ENCODE data around the gene CFAP97D1.

The CFAP97D1 gene

DNA sequence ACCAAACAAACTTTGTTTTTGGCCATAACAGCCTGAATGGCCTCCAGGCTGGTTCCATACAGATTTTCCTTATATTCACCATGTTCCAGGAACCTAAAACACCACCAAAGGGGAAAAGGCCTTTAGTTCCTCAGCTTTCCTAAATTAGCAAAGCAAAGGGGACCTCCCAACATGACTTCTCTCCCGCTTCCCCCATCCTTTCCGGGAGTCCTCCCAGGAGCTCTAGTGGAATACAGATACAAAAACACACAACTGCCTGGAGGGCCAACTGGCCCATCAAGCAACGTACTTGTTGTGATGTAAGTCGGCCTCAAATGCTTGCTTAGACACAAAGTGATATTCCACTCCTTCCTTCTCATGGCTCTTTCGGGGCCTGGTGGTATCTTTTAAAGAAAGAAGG, 30.6 kb downstream of the CFAP97D1 start:
- Histone ChIP-seq H3K9me3 (replicated peaks in 1 of 2; ENCODE audit: control insufficient read depth in 2 of 2, insufficient read depth in 1 of 2, low read depth in 1 of 2, low read length in 2 of 2) (no peaks in the 10 kb centered on the region), H3K18ac (ENCODE audit: low read length) (no peak overlapping the region), H3K4me2 (ENCODE audit: insufficient read depth, low read length, poor library complexity, severe bottlenecking) (no peak overlapping the region), H3K4me3 (ENCODE audit: low read length in 2 of 2) (no peak overlapping the region), H4K8ac (ENCODE audit: low read depth, low read length) (no peak overlapping the region), H2AFZ (ENCODE audit: low read length) (no peak overlapping the region), H2BK15ac (ENCODE audit: low read length) (no peak overlapping the region), H3K9ac (ENCODE audit: low read depth, low read length, poor library complexity) (no peak overlapping the region), H3K36me3 (replicated peaks in 1 of 2; ENCODE audit: control insufficient read depth in 2 of 2, insufficient read depth in 2 of 2, low read length in 2 of 2) (peaks cover 0 to 10% of the 10 kb centered on the region in 2 donors), H3K23ac (ENCODE audit: low read depth, low read length, poor library complexity) (no peak overlapping the region), H3K4me1 (ENCODE audit: control insufficient read depth in 2 of 2, insufficient read depth in 1 of 2, low read depth in 1 of 2, low read length in 2 of 2) (no peaks in the 10 kb centered on the region), H3K27ac (replicated peaks; ENCODE audit: low read length) (no peak overlapping the region), H2BK12ac (ENCODE audit: low read length) (no peak overlapping the region), H3K4ac (ENCODE audit: low read length) (no peak overlapping the region), H2BK120ac (ENCODE audit: low read depth, low read length) (no peak overlapping the region), H3K27me3 (ENCODE audit: control insufficient read depth in 3 of 3, insufficient read depth in 3 of 3, low read depth in 1 of 3, low read length in 3 of 3) (no peaks in the 10 kb centered on the region), H3K79me1 (ENCODE audit: low read depth, low read length) (no peaks in the 10 kb centered on the region), H4K91ac (ENCODE audit: low read depth, low read length, poor library complexity) (no peak overlapping the region), H2BK5ac (ENCODE audit: low read length) (no peak overlapping the region), H3K14ac (ENCODE audit: low read length) (peak overlapping the region; percentile 47), H2AK5ac (ENCODE audit: low read depth, low read length) (no peak overlapping the region)
- no CpG with 5 or more reads among the region's 5 CpGs for WGBS, 2 donors (ENCODE audit: extremely low coverage in 2 of 2, insufficient read length in 2 of 2, insufficient replicate concordance in 1 of 2)
- DNase-seq (ENCODE audit: low spot score): no peak

DNA sequence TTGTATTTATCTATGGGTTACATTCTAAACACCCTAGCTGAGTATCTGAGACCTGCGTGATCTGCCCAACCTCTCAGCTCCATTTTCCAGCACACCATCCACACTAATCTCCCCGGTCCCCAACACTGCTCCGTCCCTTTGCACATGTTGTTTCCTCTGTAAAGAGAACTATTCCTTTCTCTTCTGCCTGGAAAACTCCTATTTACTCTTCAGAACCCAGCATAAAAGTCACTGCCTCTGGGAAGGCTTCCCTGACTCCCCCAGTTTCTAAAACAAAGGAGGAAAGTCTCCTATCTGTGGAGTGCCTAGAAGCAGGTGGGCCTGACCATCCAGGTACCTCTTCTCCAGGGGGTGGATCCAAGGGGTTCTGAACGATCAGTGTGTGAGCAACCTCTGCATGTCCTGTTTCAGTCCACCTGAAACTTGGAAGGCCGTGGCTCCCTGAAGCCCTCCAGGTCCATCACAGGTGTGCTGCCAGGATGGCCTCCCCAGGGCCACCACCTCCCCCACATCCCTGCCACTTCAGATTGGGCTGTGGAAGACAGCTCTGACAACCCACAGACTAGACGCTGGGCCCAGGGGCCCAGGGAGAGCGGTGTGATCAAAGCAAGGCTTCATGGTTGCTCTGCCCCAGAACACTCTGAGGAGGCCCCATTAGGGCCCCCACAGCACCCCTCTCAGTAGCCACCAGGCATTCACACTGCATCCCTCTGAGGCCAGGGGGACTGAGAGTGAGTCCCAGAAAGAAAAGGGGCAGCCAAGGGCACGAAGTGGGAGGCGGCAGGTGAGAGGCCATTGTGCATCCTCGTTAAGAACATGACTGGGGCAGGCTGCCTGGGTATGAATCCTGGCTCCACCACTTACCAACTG, 32.4 kb downstream of the CFAP97D1 start:
- no peak overlapping the region for H4K8ac ChIP-seq (ENCODE audit: low read depth, low read length)
- WGBS, 2 donors (ENCODE audit: extremely low coverage in 2 of 2, insufficient read length in 2 of 2, insufficient replicate concordance in 1 of 2): no CpG with 5 or more reads among the region's 10 CpGs
- H3K9ac ChIP-seq (ENCODE audit: low read depth, low read length, poor library complexity): no peak overlapping the region
- H3K18ac ChIP-seq (ENCODE audit: low read length): no peak overlapping the region
- no peaks in the 10 kb centered on the region for H3K9me3 ChIP-seq (replicated peaks in 1 of 2; ENCODE audit: control insufficient read depth in 2 of 2, insufficient read depth in 1 of 2, low read depth in 1 of 2, low read length in 2 of 2)
- H3K36me3 ChIP-seq (replicated peaks in 1 of 2; ENCODE audit: control insufficient read depth in 2 of 2, insufficient read depth in 2 of 2, low read length in 2 of 2): peaks cover 0 to 14% of the 10 kb centered on the region in 2 donors
- H3K4me1 ChIP-seq (ENCODE audit: control insufficient read depth in 2 of 2, insufficient read depth in 1 of 2, low read depth in 1 of 2, low read length in 2 of 2): no peaks in the 10 kb centered on the region
- H2AFZ ChIP-seq (ENCODE audit: low read length): no peak overlapping the region
- H3K14ac ChIP-seq (ENCODE audit: low read length): no peak overlapping the region
- DNase-seq (ENCODE audit: low spot score): no peak
- H3K4me3 ChIP-seq (ENCODE audit: low read length in 2 of 2): no peak overlapping the region
- no peak overlapping the region for H2BK15ac ChIP-seq (ENCODE audit: low read length)
- no peaks in the 10 kb centered on the region for H3K27me3 ChIP-seq (ENCODE audit: control insufficient read depth in 3 of 3, insufficient read depth in 3 of 3, low read depth in 1 of 3, low read length in 3 of 3)
- no peak overlapping the region for H3K4ac ChIP-seq (ENCODE audit: low read length)
- H3K27ac ChIP-seq (replicated peaks; ENCODE audit: low read length): no peak overlapping the region
- no peak overlapping the region for H2AK5ac ChIP-seq (ENCODE audit: low read depth, low read length)
- no peak overlapping the region for H4K91ac ChIP-seq (ENCODE audit: low read depth, low read length, poor library complexity)
- H3K79me1 ChIP-seq (ENCODE audit: low read depth, low read length): no peaks in the 10 kb centered on the region
- no peak overlapping the region for H2BK12ac ChIP-seq (ENCODE audit: low read length)
- no peak overlapping the region for H3K23ac ChIP-seq (ENCODE audit: low read depth, low read length, poor library complexity)
- H2BK5ac ChIP-seq (ENCODE audit: low read length): no peak overlapping the region
- no peak overlapping the region for H3K4me2 ChIP-seq (ENCODE audit: insufficient read depth, low read length, poor library complexity, severe bottlenecking)
- no peak overlapping the region for H2BK120ac ChIP-seq (ENCODE audit: low read depth, low read length)

DNA sequence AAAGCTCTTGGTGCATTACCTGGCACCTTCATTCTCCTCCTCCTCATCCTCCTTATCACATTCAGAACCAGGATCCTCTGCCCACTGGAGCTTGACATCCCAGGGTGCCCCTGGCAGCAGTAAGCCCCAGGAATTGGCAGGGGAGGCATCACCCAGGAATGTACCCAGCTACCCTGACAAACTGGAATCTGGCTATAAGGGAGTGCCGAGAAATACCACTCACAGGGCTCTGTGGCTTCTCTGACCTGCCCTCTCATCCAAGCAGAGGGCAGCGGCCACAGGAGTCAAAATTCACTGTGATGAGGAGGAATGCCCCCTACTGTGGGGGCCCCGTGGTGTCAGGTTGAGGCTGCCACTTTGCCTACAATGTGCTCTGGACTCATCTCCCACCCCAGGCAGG, 33.2 kb downstream of the CFAP97D1 start:
- no CpG with 5 or more reads among the region's 3 CpGs for WGBS, 2 donors (ENCODE audit: extremely low coverage in 2 of 2, insufficient read length in 2 of 2, insufficient replicate concordance in 1 of 2)
- H3K4ac ChIP-seq (ENCODE audit: low read length): no peak overlapping the region
- H3K18ac ChIP-seq (ENCODE audit: low read length): no peak overlapping the region
- H2BK12ac ChIP-seq (ENCODE audit: low read length): no peak overlapping the region
- H2BK120ac ChIP-seq (ENCODE audit: low read depth, low read length): no peak overlapping the region
- H2BK15ac ChIP-seq (ENCODE audit: low read length): no peak overlapping the region
- H4K91ac ChIP-seq (ENCODE audit: low read depth, low read length, poor library complexity): no peak overlapping the region
- H2AK5ac ChIP-seq (ENCODE audit: low read depth, low read length): no peak overlapping the region
- H3K9ac ChIP-seq (ENCODE audit: low read depth, low read length, poor library complexity): no peak overlapping the region
- no peak overlapping the region for H2AFZ ChIP-seq (ENCODE audit: low read length)
- H3K36me3 ChIP-seq (replicated peaks in 1 of 2; ENCODE audit: control insufficient read depth in 2 of 2, insufficient read depth in 2 of 2, low read length in 2 of 2): peaks cover 0 to 14% of the 10 kb centered on the region in 2 donors
- H3K79me1 ChIP-seq (ENCODE audit: low read depth, low read length): no peaks in the 10 kb centered on the region
- H3K23ac ChIP-seq (ENCODE audit: low read depth, low read length, poor library complexity): no peak overlapping the region
- H3K14ac ChIP-seq (ENCODE audit: low read length): no peak overlapping the region
- no peak overlapping the region for H3K4me2 ChIP-seq (ENCODE audit: insufficient read depth, low read length, poor library complexity, severe bottlenecking)
- no peaks in the 10 kb centered on the region for H3K9me3 ChIP-seq (replicated peaks in 1 of 2; ENCODE audit: control insufficient read depth in 2 of 2, insufficient read depth in 1 of 2, low read depth in 1 of 2, low read length in 2 of 2)
- H4K8ac ChIP-seq (ENCODE audit: low read depth, low read length): no peak overlapping the region
- H3K27me3 ChIP-seq (ENCODE audit: control insufficient read depth in 3 of 3, insufficient read depth in 3 of 3, low read depth in 1 of 3, low read length in 3 of 3): no peaks in the 10 kb centered on the region
- H3K27ac ChIP-seq (replicated peaks; ENCODE audit: low read length): no peak overlapping the region
- DNase-seq (ENCODE audit: low spot score): no peak
- no peak overlapping the region for H2BK5ac ChIP-seq (ENCODE audit: low read length)
- no peak overlapping the region for H3K4me3 ChIP-seq (ENCODE audit: low read length in 2 of 2)
- H3K4me1 ChIP-seq (ENCODE audit: control insufficient read depth in 2 of 2, insufficient read depth in 1 of 2, low read depth in 1 of 2, low read length in 2 of 2): no peaks in the 10 kb centered on the region

DNA sequence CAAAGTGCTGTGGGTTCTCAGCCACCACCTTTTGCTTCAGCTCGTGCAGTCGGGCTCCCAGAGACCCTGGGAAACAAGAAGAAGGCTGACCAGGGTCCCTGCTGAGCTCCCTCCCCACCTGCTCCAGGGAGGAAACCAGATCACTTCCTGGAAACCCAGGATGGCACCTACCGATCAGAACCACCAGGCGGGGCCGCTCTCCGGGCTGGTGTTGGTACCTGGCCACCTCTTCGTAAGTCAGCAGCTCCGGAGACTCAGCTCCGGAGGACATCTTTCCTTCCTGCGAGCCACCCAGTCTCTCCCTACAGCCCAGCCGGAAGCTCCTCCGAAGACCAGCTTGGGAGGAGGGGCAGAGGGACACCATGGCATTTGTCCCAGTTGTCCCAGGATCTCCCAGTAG, 33.8 kb downstream of the CFAP97D1 start:
- peak overlapping the region; percentile 12 for H3K18ac ChIP-seq (ENCODE audit: low read length)
- no peak overlapping the region for H3K27ac ChIP-seq (replicated peaks; ENCODE audit: low read length)
- H3K36me3 ChIP-seq (replicated peaks in 1 of 2; ENCODE audit: control insufficient read depth in 2 of 2, insufficient read depth in 2 of 2, low read length in 2 of 2): peaks cover 0 to 10% of the 10 kb centered on the region in 2 donors
- H3K4me2 ChIP-seq (ENCODE audit: insufficient read depth, low read length, poor library complexity, severe bottlenecking): no peak overlapping the region
- H2BK15ac ChIP-seq (ENCODE audit: low read length): no peak overlapping the region
- H3K9me3 ChIP-seq (replicated peaks in 1 of 2; ENCODE audit: control insufficient read depth in 2 of 2, insufficient read depth in 1 of 2, low read depth in 1 of 2, low read length in 2 of 2): no peaks in the 10 kb centered on the region
- H2AK5ac ChIP-seq (ENCODE audit: low read depth, low read length): no peak overlapping the region
- H2BK120ac ChIP-seq (ENCODE audit: low read depth, low read length): no peak overlapping the region
- DNase-seq (ENCODE audit: low spot score): no peak
- H3K4me1 ChIP-seq (ENCODE audit: control insufficient read depth in 2 of 2, insufficient read depth in 1 of 2, low read depth in 1 of 2, low read length in 2 of 2): no peaks in the 10 kb centered on the region
- H2BK12ac ChIP-seq (ENCODE audit: low read length): no peak overlapping the region
- no peak overlapping the region for H2BK5ac ChIP-seq (ENCODE audit: low read length)
- no peak overlapping the region for H3K9ac ChIP-seq (ENCODE audit: low read depth, low read length, poor library complexity)
- H3K27me3 ChIP-seq (ENCODE audit: control insufficient read depth in 3 of 3, insufficient read depth in 3 of 3, low read depth in 1 of 3, low read length in 3 of 3): no peaks in the 10 kb centered on the region
- H3K4me3 ChIP-seq (ENCODE audit: low read length in 2 of 2): no peak overlapping the region
- no peak overlapping the region for H4K91ac ChIP-seq (ENCODE audit: low read depth, low read length, poor library complexity)
- H3K23ac ChIP-seq (ENCODE audit: low read depth, low read length, poor library complexity): no peak overlapping the region
- no peak overlapping the region for H2AFZ ChIP-seq (ENCODE audit: low read length)
- no peak overlapping the region for H3K14ac ChIP-seq (ENCODE audit: low read length)
- H3K4ac ChIP-seq (ENCODE audit: low read length): no peak overlapping the region
- H3K79me1 ChIP-seq (ENCODE audit: low read depth, low read length): no peaks in the 10 kb centered on the region
- WGBS, 2 donors (ENCODE audit: extremely low coverage in 2 of 2, insufficient read length in 2 of 2, insufficient replicate concordance in 1 of 2): no CpG with 5 or more reads among the region's 12 CpGs
- H4K8ac ChIP-seq (ENCODE audit: low read depth, low read length): peak overlapping the region; percentile 84
